ENCODE measurements around the gene FIBP.

The FIBP gene

GRCh38 chr11:65888163-65888814 is at the start of gene FIBP:
FIBP (minus strand) TSS chr11:65888471; CDS start chr11:65888418, 53 bp downstream.
- peak; percentile 96 for DNase-seq

GRCh38 chr11:65937766-65938165 is 49.5 kb upstream of the FIBP start:
- DNase-seq: no peak

- no peak for DNase-seq
These were observed 45.7 kb upstream of the FIBP start for GRCh38 chr11:65934014-65934413.

- DNase-seq: no peak
These were observed 44.3 kb upstream of the FIBP start for GRCh38 chr11:65932558-65932919.

GRCh38 chr11:65931773-65932557 is 43.7 kb upstream of the FIBP start:
- no peak for DNase-seq

GRCh38 chr11:65928667-65929066 is 40.4 kb upstream of the FIBP start:
- DNase-seq: no peak

GRCh38 chr11:65927904-65928397 is 39.7 kb upstream of the FIBP start:
- peak; percentile 88 for DNase-seq

GRCh38 chr11:65925397-65925796 is 37.1 kb upstream of the FIBP start:
- DNase-seq: no peak

GRCh38 chr11:65922565-65922964 is 34.3 kb upstream of the FIBP start:
- no peak for DNase-seq

- DNase-seq: no peak
These were observed 33.6 kb upstream of the FIBP start for GRCh38 chr11:65921876-65922275.

- no peak for DNase-seq
These were observed 32.8 kb upstream of the FIBP start for GRCh38 chr11:65921033-65921555.

- no peak for DNase-seq
These were observed 32.1 kb upstream of the FIBP start for GRCh38 chr11:65920372-65920802.

GRCh38 chr11:65919573-65920371 is 31.5 kb upstream of the FIBP start:
- peak; percentile 71 for DNase-seq

GRCh38 chr11:65919141-65919572 is 30.9 kb upstream of the FIBP start, which contains the start of gene DRAP1:
DRAP1 (plus strand) TSS chr11:65919426; CDS start chr11:65919502, 76 bp downstream.
- DNase-seq: peak; percentile 98

- no peak for DNase-seq
These were observed 30.2 kb upstream of the FIBP start, which contains the start of gene C11orf68 for GRCh38 chr11:65918211-65919140. C11orf68 (minus strand) TSS chr11:65919062; CDS start chr11:65919031, 31 bp downstream.

- DNase-seq: no peak
These were observed 29.4 kb upstream of the FIBP start for GRCh38 chr11:65917434-65918210.

GRCh38 chr11:65917077-65917433 is 28.8 kb upstream of the FIBP start:
- no peak for DNase-seq

GRCh38 chr11:65916391-65916790 is 28.1 kb upstream of the FIBP start:
- no peak for DNase-seq

- DNase-seq: no peak
These were observed 27.6 kb upstream of the FIBP start for GRCh38 chr11:65915821-65916251.

GRCh38 chr11:65915101-65915820 is 27.0 kb upstream of the FIBP start:
- no peak for DNase-seq
